ENCODE data around the gene MX2. TPM values are rescaled to one million over a fixed set of nuclear protein-coding genes. Genes with fewer than 3 reads are reported as not detected.
A peak's percentile ranks its signal among the peaks of the same experiment; 100 is the strongest.

Gene MX2
- total and polyA plus RNA-seq, 10 of the 15 experiments (the other 5 are each of a cell fraction or from before 2014, with no cell fraction given) = 10.5 to 167 (median 46.1) TPM

GRCh38 chr21:41367301-41367944 is 5.6 kb downstream of the MX2 start:
- peak overlapping the region; percentile 87 for H3K9ac ChIP-seq (ENCODE audit: control insufficient read depth, insufficient read depth, low read length)
- TSS peak; percentile 82 for BruUV-seq (replicated peaks)
- RAD21 ChIA-PET (ENCODE audit: unreplicated experiment) = interaction anchor here (0.6 to 7.7 kb wide), 11 partner anchors 16 to 401 kb away, joined by 3 to 97 read pairs (median 4); partner anchors contain the start of gene MX1
- ATAC-seq (peak; percentile 2), DNase-seq (ENCODE audit: low read depth, low spot score) (peak; percentile 36), FAIRE-seq (peak; percentile 35)
- intact Hi-C loops (cut with micrococcal nuclease; ENCODE audit: unreplicated experiment) (loop anchor here (10.0 kb wide), 3 partner anchors 497 to 857 kb away; no protein-coding TSS in a partner anchor), in situ Hi-C loops (cut with MboI) (no loop called here)
- peaks cover 50% of the 10 kb centered on the region for H3K4me1 ChIP-seq (ENCODE audit: control insufficient read depth, insufficient read depth, low read length)
- H3K9me3 ChIP-seq (replicated peaks; ENCODE audit: control insufficient read depth, insufficient read depth, low read length) = no peaks in the 10 kb centered on the region
- peaks cover 81% of the 10 kb centered on the region for H3K79me2 ChIP-seq (ENCODE audit: control insufficient read depth, insufficient read depth, low read length)
- WGBS (ENCODE audit: insufficient coverage, insufficient replicate concordance, low lambda C conversion rate, missing lambda C conversion rate) = under 1% methylated on average over 9 of the region's 9 CpGs
- no peaks in the 10 kb centered on the region for H4K20me1 ChIP-seq (ENCODE audit: control insufficient read depth, insufficient read depth)
- H3K4me2 ChIP-seq (ENCODE audit: control insufficient read depth, insufficient read depth) = peak overlapping the region; percentile 99
- H3K4me3 ChIP-seq = peak overlapping the region; percentile 78
- peak overlapping the region; percentile 98 for H3K27ac ChIP-seq (ENCODE audit: control insufficient read depth, insufficient read depth)
- H3K27me3 ChIP-seq (replicated peaks in 1 of 2; ENCODE audit: control insufficient read depth in 2 of 2, insufficient read depth in 2 of 2, low read length in 1 of 2) = no peaks in the 10 kb centered on the region
- no peak overlapping the region for H2AFZ ChIP-seq (ENCODE audit: control insufficient read depth, low read depth, low read length)
- SMC1A ChIA-PET (ENCODE audit: uncharacterized antibody, unreplicated experiment) = interaction anchor here (1.1 to 8.3 kb wide), 8 partner anchors 11 to 114 kb away, joined by 3 to 67 read pairs (median 28); partner anchors contain the start of gene MX1
- H3K36me3 ChIP-seq (ENCODE audit: control insufficient read depth in 2 of 2, insufficient read depth in 2 of 2, low read length in 1 of 2) = no peaks in the 10 kb centered on the region
- POLR2A ChIA-PET = interaction anchor here (0.7 to 4.6 kb wide), 5 partner anchors 17 to 303 kb away, joined by 4 to 80 read pairs (median 13); partner anchors contain the start of gene MX1
- no peak for TF ChIP-seq EED (IDR thresholded peaks at IDR 0.05; ENCODE audit: low read depth)
- peak; percentile 91; the same call in 1 of the 2 replicates for TF ChIP-seq MLLT1 (IDR thresholded peaks at IDR 0.05)
- TF ChIP-seq ZNF384 (IDR thresholded peaks at IDR 0.05; ENCODE audit: borderline replicate concordance, low read depth, low read length) = 0 out of 2 replicates have a peak, but pooled peaks have one; percentile 28
- 0 out of 3 replicates have a peak, but pooled peaks have one; percentile 5 for TF ChIP-seq POU2F2 (IDR thresholded peaks at IDR 0.05; ENCODE audit: borderline replicate concordance, low read depth, low read length)
- TF ChIP-seq MYC (IDR thresholded peaks at IDR 0.05; ENCODE audit: insufficient read depth, insufficient read length, insufficient replicate concordance, low read length, severe bottlenecking) = peak; percentile 14
- TF ChIP-seq RELB (IDR thresholded peaks at IDR 0.05; ENCODE audit: low read depth) = peak; percentile 81
- no peak; the same call in 1 of the 2 replicates for TF ChIP-seq POLR2AphosphoS5 (IDR thresholded peaks at IDR 0.05; ENCODE audit: low read length)
- peak; percentile 13; the same call in 1 of the 2 replicates for TF ChIP-seq TBL1XR1 (IDR thresholded peaks at IDR 0.05; ENCODE audit: low read depth, low read length)
- CTCF ChIA-PET = interaction anchor here (0.7 to 7.4 kb wide), 5 partner anchors 44 to 1255 kb away, joined by 3 to 99 read pairs (median 6); no protein-coding TSS in a partner anchor

Measured in GM12878 (cell line).